Activated B cell treated with CpG ODN at 0.5 μM for 24 hours (primary cell): ENCODE data around the gene CCNE1. TPM values are rescaled to one million over a fixed set of nuclear protein-coding genes. Genes with fewer than 3 reads are reported as not detected.

Experiments used
- ATAC-seq: fragments of 200-7000 bp; cut with Tn5 transposase; one replicate; pipeline ENCODE4 v1.10.0; 2021; ENCODE audit warnings: low read depth, mild to moderate bottlenecking, moderate library complexity
- CTCF ChIA-PET: fragments of 350-600 bp; sonication (Branson Sonifier 250); formaldehyde crosslinking; loops from one replicate; lab custom pipeline; 2021; ENCODE audit warnings: antibody characterized with exemption; lab: Charles Lee
- POLR2A ChIA-PET: fragments of 350-600 bp; sonication (Branson Sonifier 250); formaldehyde crosslinking; loops from one replicate; lab custom pipeline; 2021; ENCODE audit warnings: antibody characterized with exemption; lab: Charles Lee
- DNase-seq: peaks from one replicate; pipeline ENCODE4 v3.0.0; 2022
- H3K27ac Mint-ChIP-seq: one replicate; pipeline ENCODE4 v1.8.0; 2020; ENCODE audit warnings: mixed read lengths
- H3K27me3 Mint-ChIP-seq: one replicate; pipeline ENCODE4 v1.8.0; 2021; ENCODE audit warnings: mixed read lengths
- H3K36me3 Mint-ChIP-seq: one replicate; pipeline ENCODE4 v1.8.0; 2021; ENCODE audit warnings: low read depth, mixed read lengths
- H3K4me1 Mint-ChIP-seq: one replicate; pipeline ENCODE4 v1.8.0; 2021; ENCODE audit warnings: mixed read lengths
- H3K4me3 Mint-ChIP-seq: one replicate; pipeline ENCODE4 v1.8.0; 2020; ENCODE audit warnings: mild to moderate bottlenecking, mixed read lengths
- H3K9me3 Mint-ChIP-seq: one replicate; pipeline ENCODE4 v1.8.0; 2020; ENCODE audit warnings: mixed read lengths
- CTCF ChIP-seq: fragments of 200-600 bp; IDR thresholded peaks from one replicate; pipeline ENCODE4 v1.8.0; 2022; ENCODE audit warnings: antibody characterized with exemption, mild to moderate bottlenecking
- intact Hi-C: fragments of 100-400 bp; cut with micrococcal nuclease; formaldehyde crosslinking; loops from one replicate; pipeline ENCODE4 v1.15.1; 2024
- total RNA-seq: library from RNA; stranded (reverse); gene quantifications from 2 replicates; pipeline ENCODE4 v1.2.3, GENCODE V29; 2022

Gene CCNE1
- total RNA-seq, 1 donor from 2014 or later = 4.1 TPM

- Mint-ChIP-seq H3K27ac (no peak overlapping the region), H3K36me3 (no peaks in the 10 kb centered on the region), H3K4me3 (no peak overlapping the region), H3K27me3 (peaks cover 12% of the 10 kb centered on the region), H3K9me3 (no peaks in the 10 kb centered on the region), H3K4me1 (peaks cover 31% of the 10 kb centered on the region)
- no peak for DNase-seq
- intact Hi-C loops = no loop called here
- TF ChIP-seq CTCF = no peak
- no peak for ATAC-seq
- ChIA-PET POLR2A (interaction anchor here (1.1 to 1.5 kb wide), 2 partner anchors 123 to 232 kb away, joined by 3 read pairs; partner anchors contain the start of genes C19orf12 and POP4), CTCF (interaction anchor here (1.1 kb wide), 1 partner anchor 122 kb away, joined by 3 read pairs; no protein-coding TSS in a partner anchor)
These were observed 26.2 kb downstream of the CCNE1 start for GRCh38 chr19:29837996-29838395.

GRCh38 chr19:29840066-29840950, 28.5 kb downstream of the CCNE1 start:
- no peaks in the 10 kb centered on the region for H3K36me3 Mint-ChIP-seq
- CTCF ChIA-PET = no interaction called here
- H3K27ac Mint-ChIP-seq = no peak overlapping the region
- no peak for TF ChIP-seq CTCF
- DNase-seq (no peak), ATAC-seq (no peak)
- H3K9me3 Mint-ChIP-seq = no peaks in the 10 kb centered on the region
- H3K27me3 Mint-ChIP-seq = peaks cover 7% of the 10 kb centered on the region
- POLR2A ChIA-PET = no interaction called here
- intact Hi-C loops = no loop called here
- H3K4me1 Mint-ChIP-seq = peaks cover 26% of the 10 kb centered on the region
- H3K4me3 Mint-ChIP-seq = no peak overlapping the region

GRCh38 chr19:29841209-29841558, 29.4 kb downstream of the CCNE1 start:
- Mint-ChIP-seq H3K27me3 (peaks cover 7% of the 10 kb centered on the region), H3K36me3 (no peaks in the 10 kb centered on the region), H3K9me3 (no peaks in the 10 kb centered on the region), H3K4me1 (peaks cover 31% of the 10 kb centered on the region), H3K4me3 (no peak overlapping the region), H3K27ac (no peak overlapping the region)
- DNase-seq (no peak), ATAC-seq (no peak)
- POLR2A ChIA-PET = no interaction called here
- TF ChIP-seq CTCF = no peak
- intact Hi-C loops = no loop called here
- CTCF ChIA-PET = no interaction called here

GRCh38 chr19:29841559-29842367, 30.0 kb downstream of the CCNE1 start:
- peaks cover 28% of the 10 kb centered on the region for H3K4me1 Mint-ChIP-seq
- H3K27me3 Mint-ChIP-seq = peaks cover 7% of the 10 kb centered on the region
- H3K36me3 Mint-ChIP-seq = no peaks in the 10 kb centered on the region
- H3K4me3 Mint-ChIP-seq = peak overlapping the region; percentile 26
- intact Hi-C loops = no loop called here
- ChIA-PET CTCF (interaction anchor here (0.6 kb wide), 1 partner anchor 44 kb away, joined by 4 read pairs; no protein-coding TSS in a partner anchor), POLR2A (no interaction called here)
- H3K27ac Mint-ChIP-seq = no peak overlapping the region
- no peak for DNase-seq
- H3K9me3 Mint-ChIP-seq = no peaks in the 10 kb centered on the region
- TF ChIP-seq CTCF = no peak
- no peak for ATAC-seq
